Measurements from ENCODE around the gene JPH2.

JPH2 gene

GRCh38 chr20:44182863-44183262, 4.1 kb downstream of the JPH2 start:
- no peak for ATAC-seq
- no peaks in the 10 kb centered on the region for H3K9me3 Mint-ChIP-seq
- peaks cover 70% of the 10 kb centered on the region for H3K27me3 Mint-ChIP-seq
- no peak overlapping the region for H3K4me3 Mint-ChIP-seq
- no peak for DNase-seq
- peak overlapping the region in 1 of 2 donors; percentile 9 for H3K27ac Mint-ChIP-seq
- peaks cover 16% of the 10 kb centered on the region for H3K4me1 Mint-ChIP-seq

GRCh38 chr20:44182135-44182765, 4.7 kb downstream of the JPH2 start:
- Mint-ChIP-seq H3K27me3 (peaks cover 63% of the 10 kb centered on the region), H3K9me3 (no peaks in the 10 kb centered on the region), H3K4me1 (peaks cover 10% of the 10 kb centered on the region), H3K27ac (peak overlapping the region in 1 of 2 donors; percentile 55), H3K4me3 (no peak overlapping the region)
- ATAC-seq (no peak), DNase-seq (no peak)

- Mint-ChIP-seq H3K27me3 (peaks cover 57% of the 10 kb centered on the region), H3K9me3 (no peaks in the 10 kb centered on the region), H3K4me1 (peaks cover 4% of the 10 kb centered on the region), H3K4me3 (no peak overlapping the region), H3K27ac (no peak overlapping the region)
- ATAC-seq (no peak), DNase-seq (no peak)
These were observed 5.4 kb downstream of the JPH2 start for GRCh38 chr20:44181611-44182010.

- no peak overlapping the region for H3K4me3 Mint-ChIP-seq
- peaks cover 49% of the 10 kb centered on the region for H3K27me3 Mint-ChIP-seq
- H3K27ac Mint-ChIP-seq: peak overlapping the region in 1 of 2 donors; percentile 45
- H3K4me1 Mint-ChIP-seq: no peaks in the 10 kb centered on the region
- ATAC-seq (no peak), DNase-seq (no peak)
- no peaks in the 10 kb centered on the region for H3K9me3 Mint-ChIP-seq
These were observed 6.2 kb downstream of the JPH2 start for GRCh38 chr20:44180814-44181213.

GRCh38 chr20:44176833-44177534, 10.0 kb downstream of the JPH2 start:
- Mint-ChIP-seq H3K27me3 (peaks cover 27% of the 10 kb centered on the region), H3K27ac (no peak overlapping the region), H3K4me1 (no peaks in the 10 kb centered on the region), H3K9me3 (no peaks in the 10 kb centered on the region), H3K4me3 (no peak overlapping the region)
- no peak for DNase-seq
- ATAC-seq: no peak

- H3K27ac Mint-ChIP-seq: no peak overlapping the region
- H3K27me3 Mint-ChIP-seq: peaks cover 29% of the 10 kb centered on the region
- no peaks in the 10 kb centered on the region for H3K4me1 Mint-ChIP-seq
- ATAC-seq (no peak), DNase-seq (no peak)
- H3K4me3 Mint-ChIP-seq: no peak overlapping the region
- H3K9me3 Mint-ChIP-seq: no peaks in the 10 kb centered on the region
These were observed 11.8 kb downstream of the JPH2 start for GRCh38 chr20:44174996-44175765.

- no peaks in the 10 kb centered on the region for H3K4me1 Mint-ChIP-seq
- H3K27ac Mint-ChIP-seq: no peak overlapping the region
- peaks cover 33% of the 10 kb centered on the region for H3K27me3 Mint-ChIP-seq
- ATAC-seq: no peak
- DNase-seq: no peak
- no peak overlapping the region for H3K4me3 Mint-ChIP-seq
- no peaks in the 10 kb centered on the region for H3K9me3 Mint-ChIP-seq
These were observed 13.1 kb downstream of the JPH2 start for GRCh38 chr20:44173846-44174245.

- H3K9me3 Mint-ChIP-seq: no peaks in the 10 kb centered on the region
- no peak overlapping the region for H3K4me3 Mint-ChIP-seq
- H3K27ac Mint-ChIP-seq: peak overlapping the region in 1 of 2 donors; percentile 49
- peaks cover 33% of the 10 kb centered on the region for H3K27me3 Mint-ChIP-seq
- DNase-seq (no peak), ATAC-seq (no peak)
- no peaks in the 10 kb centered on the region for H3K4me1 Mint-ChIP-seq
These were observed 13.9 kb downstream of the JPH2 start for GRCh38 chr20:44173116-44173515.

- no peak for ATAC-seq
- no peak overlapping the region for H3K27ac Mint-ChIP-seq
These were observed 14.4 kb downstream of the JPH2 start for GRCh38 chr20:44172572-44172950.

GRCh38 chr20:44171775-44172571, 15.0 kb downstream of the JPH2 start:
- Mint-ChIP-seq H3K9me3 (no peaks in the 10 kb centered on the region), H3K27me3 (peaks cover 42% of the 10 kb centered on the region), H3K4me3 (no peak overlapping the region), H3K27ac (no peak overlapping the region), H3K4me1 (no peaks in the 10 kb centered on the region)
- DNase-seq: no peak
- ATAC-seq: no peak

More at GRCh38 chr20:44172572-44172950, 14.4 kb downstream of the JPH2 start:
- H3K9me3 Mint-ChIP-seq: no peaks in the 10 kb centered on the region
- DNase-seq: no peak
- peaks cover 39% of the 10 kb centered on the region for H3K27me3 Mint-ChIP-seq
- H3K4me3 Mint-ChIP-seq: no peak overlapping the region
- H3K4me1 Mint-ChIP-seq: no peaks in the 10 kb centered on the region

- H3K27ac Mint-ChIP-seq: peak overlapping the region in 1 of 2 donors; percentile 78
- H3K9me3 Mint-ChIP-seq: no peaks in the 10 kb centered on the region
- ATAC-seq (no peak), DNase-seq (no peak)
- no peak overlapping the region for H3K4me3 Mint-ChIP-seq
- H3K27me3 Mint-ChIP-seq: peaks cover 49% of the 10 kb centered on the region
- H3K4me1 Mint-ChIP-seq: no peaks in the 10 kb centered on the region
These were observed 16.1 kb downstream of the JPH2 start for GRCh38 chr20:44170816-44171410.

- Mint-ChIP-seq H3K27me3 (peaks cover 68% of the 10 kb centered on the region), H3K4me1 (no peaks in the 10 kb centered on the region), H3K4me3 (no peak overlapping the region), H3K27ac (no peak overlapping the region), H3K9me3 (no peaks in the 10 kb centered on the region)
- no peak for ATAC-seq
- no peak for DNase-seq
These were observed 19.3 kb downstream of the JPH2 start for GRCh38 chr20:44167736-44168135.

- Mint-ChIP-seq H3K4me3 (no peak overlapping the region), H3K27ac (no peak overlapping the region), H3K4me1 (no peaks in the 10 kb centered on the region), H3K9me3 (no peaks in the 10 kb centered on the region), H3K27me3 (peaks cover 64% of the 10 kb centered on the region)
- DNase-seq: no peak
- ATAC-seq: no peak
These were observed 20.5 kb downstream of the JPH2 start for GRCh38 chr20:44166477-44166876.

- H3K4me1 Mint-ChIP-seq: no peaks in the 10 kb centered on the region
- H3K27me3 Mint-ChIP-seq: peaks cover 60% of the 10 kb centered on the region
- DNase-seq (no peak), ATAC-seq (no peak)
- no peak overlapping the region for H3K27ac Mint-ChIP-seq
- no peak overlapping the region for H3K4me3 Mint-ChIP-seq
- no peaks in the 10 kb centered on the region for H3K9me3 Mint-ChIP-seq
These were observed 21.0 kb downstream of the JPH2 start for GRCh38 chr20:44166008-44166407.

GRCh38 chr20:44160133-44160532, 26.9 kb downstream of the JPH2 start:
- no peak for ATAC-seq
- H3K4me1 Mint-ChIP-seq: no peaks in the 10 kb centered on the region
- H3K9me3 Mint-ChIP-seq: peaks cover 0 to 8% of the 10 kb centered on the region in 2 donors
- H3K27me3 Mint-ChIP-seq: peaks cover 58% of the 10 kb centered on the region
- H3K27ac Mint-ChIP-seq: no peak overlapping the region
- DNase-seq: no peak
- H3K4me3 Mint-ChIP-seq: no peak overlapping the region
